Prostate gland (tissue), 2 donors: ENCODE measurements around the gene WDR18. TPM values are rescaled to one million over a fixed set of nuclear protein-coding genes. Genes with fewer than 3 reads are reported as not detected.

ENCODE experiments used
- DNase-seq: peaks from one replicate; pipeline ENCODE4 v3.0.0-alpha.2; 2019; ENCODE audit warnings: low spot score
- H3K27ac ChIP-seq, 2 donors: fragments of 200-600 bp; sonication (generic); 2 replicates each; pipeline ENCODE4 v1.5.1; 2017 to 2019
- H3K27me3 ChIP-seq: fragments of 200-600 bp; sonication (generic); replicated peaks from 2 replicates; pipeline ENCODE4 v1.5.1; 2019; ENCODE audit not compliant: insufficient read depth
- H3K36me3 ChIP-seq, 2 donors: fragments of 200-600 bp; sonication (generic); 1 replicate in 1 of 2; 2 replicates in 1 of 2; pipeline versions ENCODE4 v1.5.1 to v1.8.1; 2017 to 2019
- H3K4me1 ChIP-seq: fragments of 200-600 bp; sonication (generic); replicated peaks from 2 replicates; pipeline ENCODE4 v1.5.1; 2019
- H3K4me3 ChIP-seq, 2 donors: fragments of 200-600 bp; sonication (generic); 2 replicates each; pipeline ENCODE4 v1.5.1; 2017 to 2019
- H3K9me3 ChIP-seq: fragments of 200-600 bp; sonication (generic); 2 replicates; pipeline ENCODE4 v1.5.1; 2017
- CTCF ChIP-seq, 4 experiments: fragments of 200-600 bp in 2 of 4; fragments of 450-650 bp in 2 of 4; sonication (generic) in 2 of 4; IDR thresholded peaks; 1 replicate in 3 of 4; 2 replicates in 1 of 4; pipeline ENCODE4 v1.5.1; 2016 to 2019; ENCODE audit warnings: antibody characterized with exemption in 4 of 4, mild to moderate bottlenecking in 2 of 4, moderate library complexity in 2 of 4
- POLR2A ChIP-seq: fragments of 450-650 bp; IDR thresholded peaks from one replicate; pipeline ENCODE4 v1.6.1; 2016; ENCODE audit warnings: antibody characterized with exemption, mild to moderate bottlenecking
- POLR2AphosphoS5 ChIP-seq: sonication (generic); formaldehyde crosslinking; IDR thresholded peaks from one replicate; pipeline ENCODE4 v1.6.1; 2017; ENCODE audit warnings: antibody characterized with exemption
- WGBS: methylation state at CpG from one replicate; pipeline ENCODE4 v1.1.5; 2018; 5-methylcytosine and 5-hydroxymethylcytosine counted together
- intact Hi-C: fragments of 100-400 bp; cut with DNase I; formaldehyde crosslinking; loops from one replicate; pipeline ENCODE4 v1.14.2; 2022
- total RNA-seq, 2 donors: library from RNA; depleted of rRNA; stranded (reverse); fragments of >200 nt; gene quantifications; one replicate each; pipeline ENCODE4 v1.1.0, GENCODE V29; 2016

WDR18 gene
- total RNA-seq, 2 donors from 2014 or later, result 35.0 to 94.8 TPM

GRCh38 chr19:964761-965694, 19.1 kb upstream of the WDR18 start:
- no peak for DNase-seq
- no peaks in the 10 kb centered on the region for H3K36me3 ChIP-seq
- no peak overlapping the region for H3K4me3 ChIP-seq
- WGBS, result 95% methylated on average over 19 of the region's 19 CpGs
- H3K4me1 ChIP-seq, result no peaks in the 10 kb centered on the region
- H3K9me3 ChIP-seq, result no peaks in the 10 kb centered on the region
- no peaks in the 10 kb centered on the region for H3K27me3 ChIP-seq
- intact Hi-C loops, result no loop called here
- TF ChIP-seq CTCF (IDR thresholded peaks at IDR 0.05), result no peak
- no peak for TF ChIP-seq POLR2A
- no peak for TF ChIP-seq POLR2AphosphoS5
- H3K27ac ChIP-seq, result no peak overlapping the region

GRCh38 chr19:966485-967088, 17.6 kb upstream of the WDR18 start:
- Histone ChIP-seq H3K27ac (no peak overlapping the region), H3K36me3 (no peaks in the 10 kb centered on the region), H3K4me1 (no peaks in the 10 kb centered on the region), H3K9me3 (no peaks in the 10 kb centered on the region), H3K27me3 (no peaks in the 10 kb centered on the region), H3K4me3 (no peak overlapping the region)
- no peak for TF ChIP-seq CTCF (IDR thresholded peaks at IDR 0.05)
- WGBS, result 89% methylated on average over 17 of the region's 17 CpGs
- intact Hi-C loops, result no loop called here
- no peak for DNase-seq

GRCh38 chr19:970695-971094, 13.4 kb upstream of the WDR18 start:
- H3K36me3 ChIP-seq, result no peaks in the 10 kb centered on the region
- DNase-seq, result no peak
- H3K4me3 ChIP-seq, result no peak overlapping the region
- WGBS, result 95% methylated on average over 14 of the region's 14 CpGs
- TF ChIP-seq CTCF (IDR thresholded peaks at IDR 0.05) (peak in 2 of 4 experiments; percentile 9 to 33), POLR2AphosphoS5 (no peak), POLR2A (no peak)
- no peaks in the 10 kb centered on the region for H3K4me1 ChIP-seq
- no peaks in the 10 kb centered on the region for H3K9me3 ChIP-seq
- intact Hi-C loops, result no loop called here
- H3K27me3 ChIP-seq, result no peaks in the 10 kb centered on the region
- H3K27ac ChIP-seq, result no peak overlapping the region

- TF ChIP-seq CTCF (IDR thresholded peaks at IDR 0.05) (no peak), POLR2AphosphoS5 (no peak), POLR2A (no peak)
- no peak overlapping the region for H3K27ac ChIP-seq
- no peaks in the 10 kb centered on the region for H3K27me3 ChIP-seq
- intact Hi-C loops, result no loop called here
- H3K36me3 ChIP-seq, result no peaks in the 10 kb centered on the region
- no peak for DNase-seq
- no peaks in the 10 kb centered on the region for H3K9me3 ChIP-seq
- H3K4me1 ChIP-seq, result no peaks in the 10 kb centered on the region
- H3K4me3 ChIP-seq, result no peak overlapping the region
- WGBS, result 92% methylated on average over 24 of the region's 24 CpGs
These were observed 12.3 kb upstream of the WDR18 start for GRCh38 chr19:971795-972194.
